Stimulated activated CD4-positive, alpha-beta T cell treated with anti-CD3 and anti-CD28 coated beads, TNF-alpha, amount 100 ng/mL, for 1 hour (primary cell): ENCODE data around the gene ANKRD24.
"Not testable (repeated sequence)": the region's sequence is repeated elsewhere in the genome, so short reads cannot be mapped to it uniquely, and the experiment has no call there.

Source experiments
- DNase-seq, 3 donors: peaks; one replicate each; pipeline ENCODE4 v3.0.0-alpha.2; 2020; ENCODE audit warnings: low read depth in 3 of 3, low spot score in 1 of 3

Gene ANKRD24

DNA sequence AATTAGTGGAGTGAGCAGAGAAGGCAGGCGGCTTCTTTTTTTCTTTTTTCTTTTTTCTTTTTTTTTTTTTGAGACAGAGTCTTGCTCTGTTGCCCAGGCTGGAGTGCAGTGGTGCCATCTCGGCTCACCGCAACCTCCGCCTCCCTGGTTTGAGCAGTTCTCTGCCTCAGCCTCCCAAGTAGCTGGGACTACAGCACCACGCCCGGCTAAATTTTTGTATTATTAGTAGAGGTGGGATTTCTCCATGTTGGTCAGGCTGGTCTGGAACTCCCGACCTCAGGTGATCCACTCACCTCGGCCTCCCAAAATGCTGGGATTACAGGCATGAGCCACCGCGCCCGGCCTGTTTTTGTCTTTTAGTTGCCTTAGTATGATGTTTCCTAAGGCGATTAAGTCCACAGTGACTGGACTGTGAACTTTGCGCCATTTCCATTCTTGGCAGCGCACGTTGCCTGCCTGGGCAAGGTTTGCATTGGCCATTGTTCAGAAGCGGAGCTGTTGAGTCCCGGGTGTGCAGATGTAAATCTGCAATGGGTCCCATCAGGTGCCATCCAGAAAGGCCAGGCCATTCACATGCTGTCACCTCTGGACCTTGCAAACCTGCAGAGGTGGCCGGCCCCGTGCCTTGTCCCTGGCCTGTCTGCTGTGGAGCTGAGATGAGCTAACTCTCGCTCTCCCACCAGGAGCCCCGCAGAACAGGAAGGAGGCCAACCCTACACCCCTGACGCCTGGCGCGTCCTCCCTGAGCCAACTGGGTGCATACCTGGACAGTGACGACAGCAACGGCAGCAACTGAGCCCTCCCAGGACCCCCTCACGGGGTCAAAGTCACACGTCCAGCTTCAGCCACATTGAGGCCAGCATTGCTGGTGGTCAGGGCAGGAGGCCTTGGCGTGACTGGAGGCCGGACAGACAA is 85.7 kb downstream of the ANKRD24 start:
- no peak for DNase-seq

DNA sequence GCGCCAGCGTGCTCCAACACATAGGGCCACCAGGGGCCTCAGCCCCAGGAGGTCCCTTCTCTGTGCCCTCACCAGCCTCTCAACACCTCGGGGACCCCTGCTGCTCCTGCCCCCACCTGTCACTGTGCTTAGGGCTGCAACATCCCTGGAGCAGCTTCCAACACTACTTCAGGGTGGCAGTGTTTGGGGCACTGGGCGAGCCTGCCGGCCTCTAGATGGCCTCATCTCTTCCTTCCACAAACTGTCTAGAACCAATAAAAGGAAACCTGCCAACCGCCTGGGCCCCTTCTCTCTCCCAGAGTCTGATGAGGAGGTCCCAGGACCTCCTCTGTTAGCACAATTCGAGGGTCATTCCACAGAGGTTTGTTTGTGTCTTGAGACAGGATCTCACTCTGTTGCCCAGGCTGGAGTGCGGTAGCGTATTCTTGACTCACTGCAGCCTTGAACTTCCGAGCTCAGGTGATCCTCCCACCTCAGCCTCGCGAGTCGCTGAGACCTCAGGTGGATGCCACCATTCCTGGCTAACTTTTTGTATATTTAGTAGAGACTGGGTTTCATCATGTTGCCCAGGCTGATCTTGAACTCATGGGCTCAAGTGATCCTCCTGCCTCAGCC is 86.4 kb downstream of the ANKRD24 start:
- DNase-seq = no peak

- no peak for DNase-seq
Observed at GRCh38 chr19:4272894-4273293, 90.4 kb downstream of the ANKRD24 start.

DNA sequence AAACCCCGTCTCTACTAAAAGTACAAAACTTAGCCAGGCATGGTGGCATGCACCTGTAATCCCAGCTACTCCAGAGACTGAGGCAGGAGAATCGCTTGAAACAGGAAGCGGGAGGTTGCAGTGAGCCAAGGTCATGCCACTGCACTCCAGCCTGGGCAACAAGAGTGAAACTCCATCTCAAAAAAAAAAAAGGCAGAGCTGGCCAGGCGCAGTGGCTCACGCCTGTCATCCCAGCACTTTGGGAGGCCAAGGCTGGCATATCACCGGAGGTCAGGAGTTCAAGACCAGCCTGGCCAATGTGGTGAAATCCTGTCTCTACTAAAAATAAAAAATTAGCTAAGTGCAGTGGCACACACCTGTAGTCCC is 91.8 kb downstream of the ANKRD24 start:
- not testable (repeated sequence) for DNase-seq
